ENCODE data around the gene IZUMO1. TPM values are rescaled to one million over a fixed set of nuclear protein-coding genes. Genes with fewer than 3 reads are reported as not detected.

Gene IZUMO1
- polyA plus RNA-seq, 1 experiment = not detected

DNA sequence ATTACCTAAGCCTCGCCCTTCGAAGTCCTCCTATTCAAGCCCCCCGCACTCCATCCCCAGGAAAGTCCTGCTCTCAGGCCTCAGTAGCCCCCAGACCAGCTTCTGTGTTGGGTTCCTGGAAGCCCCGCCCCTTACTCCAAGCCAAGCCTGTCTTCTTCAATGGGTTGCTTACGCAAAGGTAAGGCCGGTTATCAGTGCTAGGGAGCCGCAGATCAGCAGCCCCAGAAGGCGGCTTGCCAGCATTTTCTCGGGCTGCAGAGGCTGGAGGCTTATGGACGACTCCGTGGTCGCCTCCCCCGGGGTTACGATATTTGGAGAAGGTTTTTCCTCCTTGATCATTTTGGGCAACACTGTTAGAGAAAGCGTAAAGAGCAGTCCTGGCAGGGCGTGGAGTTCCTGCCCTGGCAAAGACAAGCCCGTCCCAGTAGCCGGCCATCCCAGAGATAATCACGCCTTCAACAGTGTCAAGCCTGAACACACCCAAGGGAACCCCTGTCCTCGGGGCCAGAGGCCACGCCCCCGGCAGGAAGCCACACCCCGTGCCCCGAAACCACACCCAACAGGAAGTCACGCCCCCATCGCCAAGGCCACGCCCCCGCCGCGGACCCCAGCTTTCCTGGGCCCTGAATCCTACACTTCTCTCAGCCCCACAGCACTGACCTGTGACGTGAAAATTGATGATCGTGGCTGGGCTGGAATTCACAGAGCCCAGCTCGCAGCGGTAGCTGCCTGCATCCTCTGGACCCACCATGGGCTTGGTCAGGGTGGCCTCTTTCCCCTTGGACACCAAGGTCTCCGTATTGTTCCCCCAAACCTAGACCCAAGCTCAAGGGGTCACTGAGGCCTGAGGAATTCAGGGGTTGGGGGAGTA is 5.3 kb downstream of the IZUMO1 start:
- DNase-seq (ENCODE audit: low read depth, low spot score) = no peak
- no peak for TF ChIP-seq CTCF (IDR thresholded peaks at IDR 0.05; ENCODE audit: low read depth, low read length)
- ChIA-PET POLR2A (no interaction called here), CTCF (no interaction called here)
- Histone ChIP-seq H3K27ac (ENCODE audit: low read depth, low read length) (no peak overlapping the region), H3K4me3 (ENCODE audit: low read depth, low read length) (no peak overlapping the region), H3K9me3 (ENCODE audit: control insufficient read depth, insufficient read depth, low read length) (peaks cover 13% of the 10 kb centered on the region; the same call in 1 of the 2 replicates), H3K27me3 (ENCODE audit: control insufficient read depth, insufficient read depth, low read length) (peaks cover 11% of the 10 kb centered on the region)

DNA sequence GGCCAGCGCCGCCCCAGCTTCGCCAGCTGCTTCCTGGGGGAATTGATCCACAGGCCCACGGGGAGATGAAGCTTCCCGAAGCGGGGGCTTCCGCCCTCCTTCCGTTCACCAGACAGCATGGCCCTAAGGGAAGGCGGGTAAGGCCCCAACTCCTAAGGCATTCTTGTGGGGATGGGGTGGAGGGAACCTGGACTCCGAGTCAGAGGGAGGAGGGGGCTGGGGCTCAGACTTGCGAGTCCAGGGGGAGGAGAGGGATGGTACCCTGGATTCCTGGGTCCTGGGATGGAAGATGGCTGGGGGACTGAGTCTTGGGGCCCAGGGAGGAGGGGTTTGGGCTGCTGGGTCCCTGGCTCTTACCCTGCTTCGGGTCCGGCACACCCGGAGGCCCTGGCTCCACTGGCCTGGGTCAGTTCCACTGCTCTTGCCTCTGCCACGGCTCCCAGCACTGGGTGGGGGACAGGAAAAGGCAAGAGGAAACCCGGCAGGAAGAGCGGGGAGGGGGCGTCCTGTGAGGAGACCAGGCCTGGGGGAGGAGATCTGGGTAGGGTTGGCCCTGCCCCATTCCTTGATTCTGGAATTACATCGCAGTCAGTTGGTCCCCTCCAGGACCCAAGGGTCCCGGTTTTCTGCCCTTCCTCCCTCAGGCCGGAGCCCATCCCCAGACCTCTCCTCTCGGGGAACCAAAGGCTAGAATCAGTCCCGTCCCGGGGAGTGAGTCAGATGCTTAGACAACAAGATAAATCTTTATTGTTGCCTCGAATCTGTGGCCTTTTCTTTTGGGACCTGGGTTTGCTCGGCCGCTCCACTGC is 6.3 kb downstream of the IZUMO1 start, which contains the start of gene RASIP1:
TSS of gene RASIP1 (minus strand) at position 447 of the 809 bp plus-strand sequence. CDS start at position 119, 328 bp downstream.
- POLR2A ChIA-PET = interaction anchor here (0.5 kb wide), 1 partner anchor 31 kb away, joined by 6 read pairs; no protein-coding TSS in a partner anchor

DNA sequence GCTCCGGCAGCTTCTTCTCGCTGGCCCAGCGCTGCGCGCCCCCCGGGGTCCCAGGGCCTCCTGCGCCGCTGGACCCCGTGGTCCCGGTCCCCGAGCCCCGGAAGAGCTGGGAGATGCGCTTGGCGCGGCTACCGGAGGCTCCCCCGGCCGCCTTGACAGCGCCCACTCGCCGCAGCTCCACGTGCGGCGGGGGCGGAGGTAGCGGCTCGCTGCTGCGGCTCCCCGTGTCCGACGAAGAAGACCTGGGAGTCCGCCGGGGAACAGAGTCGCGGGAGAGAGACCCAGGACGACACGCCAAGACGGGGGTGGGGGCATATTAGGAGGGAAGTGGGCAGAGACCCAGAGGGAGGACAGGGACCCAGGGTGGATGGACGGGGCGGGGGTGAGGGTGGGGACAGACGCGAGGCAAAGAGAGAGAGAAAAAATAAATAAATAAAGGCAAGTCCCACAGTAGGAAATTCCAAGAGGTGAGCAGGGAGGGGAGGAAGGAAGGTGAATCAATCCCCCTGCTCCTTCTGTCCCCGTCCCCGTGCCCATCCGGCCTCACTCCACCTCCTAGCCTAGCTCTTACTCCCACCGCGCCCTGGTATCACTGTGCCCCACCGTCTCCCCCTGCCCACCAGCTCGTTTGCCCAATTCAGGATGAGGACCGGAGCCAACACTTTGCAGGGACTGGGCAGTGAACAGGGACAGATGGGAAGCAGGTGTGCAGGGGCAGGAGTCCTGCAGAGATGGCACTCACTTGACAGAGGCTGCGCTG is 7.1 kb downstream of the IZUMO1 start:
- Histone ChIP-seq H3K9me3 (ENCODE audit: control insufficient read depth, insufficient read depth, low read length) (peaks cover 12% of the 10 kb centered on the region), H3K27ac (ENCODE audit: low read depth, low read length) (no peak overlapping the region), H3K4me3 (ENCODE audit: low read depth, low read length) (peak overlapping the region; percentile 42; the same call in 1 of the 2 replicates), H3K27me3 (ENCODE audit: control insufficient read depth, insufficient read depth, low read length) (peaks cover 10% of the 10 kb centered on the region)
- DNase-seq (ENCODE audit: low read depth, low spot score) = no peak
- POLR2A ChIA-PET = interaction anchor here (0.5 to 1.3 kb wide), 2 partner anchors 15 to 31 kb away, joined by 4 to 6 read pairs; no protein-coding TSS in a partner anchor
- no peak for TF ChIP-seq CTCF (IDR thresholded peaks at IDR 0.05; ENCODE audit: low read depth, low read length)
- CTCF ChIA-PET = interaction anchor here (0.7 to 1.0 kb wide), 2 partner anchors 48 kb away, joined by 3 to 7 read pairs; no protein-coding TSS in a partner anchor

More for the DNA sequence above, 6.3 kb downstream of the IZUMO1 start, which contains the start of gene RASIP1:
- no peak for DNase-seq (ENCODE audit: low read depth, low spot score)
- CTCF ChIA-PET = interaction anchor here (0.7 kb wide), 1 partner anchor 47 kb away, joined by 7 read pairs; no protein-coding TSS in a partner anchor
- Histone ChIP-seq H3K27ac (ENCODE audit: low read depth, low read length) (no peak within 1 kb of the TSS), H3K9me3 (ENCODE audit: control insufficient read depth, insufficient read depth, low read length) (peaks cover 9% of the 10 kb centered on the region), H3K27me3 (ENCODE audit: control insufficient read depth, insufficient read depth, low read length) (peaks cover 8% of the 10 kb centered on the region), H3K4me3 (ENCODE audit: low read depth, low read length) (no peak within 1 kb of the TSS)
- TF ChIP-seq CTCF (IDR thresholded peaks at IDR 0.05; ENCODE audit: low read depth, low read length) = no peak

DNA sequence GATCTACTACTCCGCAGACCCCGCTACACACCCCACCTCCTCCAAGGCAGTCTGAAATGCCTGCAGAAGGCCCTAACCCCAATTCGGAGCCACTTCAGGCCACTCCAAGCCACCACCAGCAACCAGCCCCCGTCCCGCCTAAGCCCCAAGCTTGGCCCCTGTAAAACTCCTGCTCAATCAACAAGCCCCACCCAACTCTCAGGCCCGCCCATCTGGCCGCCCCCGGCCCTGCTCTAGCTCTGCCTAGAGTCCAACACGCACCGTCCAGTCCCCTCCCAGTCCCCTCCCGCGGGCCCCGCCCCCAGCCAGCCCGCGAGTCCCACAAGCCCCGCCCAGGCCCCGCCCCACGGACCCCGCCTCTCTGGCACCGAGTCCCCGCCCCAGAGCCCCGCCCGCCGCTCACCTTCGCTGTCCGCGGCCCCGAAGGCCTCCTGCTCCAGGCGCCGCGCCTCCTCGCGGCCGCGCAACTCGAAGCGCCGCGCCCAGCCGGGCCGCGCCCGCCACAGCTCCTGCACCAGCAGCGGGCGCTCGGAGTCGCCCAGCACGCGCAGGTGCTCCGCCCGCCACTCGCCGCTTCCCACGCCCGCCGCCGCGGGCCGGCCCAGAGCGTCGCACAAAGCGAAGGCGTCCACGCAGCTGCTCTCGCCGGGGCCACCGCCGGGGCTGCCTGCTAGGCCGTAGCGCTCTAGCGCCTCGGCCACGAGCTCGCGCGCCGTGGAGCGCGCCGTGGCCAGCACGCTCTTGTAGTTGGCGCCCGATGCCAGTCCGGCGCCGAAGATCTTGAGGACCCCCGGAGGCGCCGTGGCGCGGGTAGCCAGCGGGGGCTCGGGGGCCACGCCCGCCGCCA is 7.9 kb downstream of the IZUMO1 start:
- Histone ChIP-seq H3K9me3 (ENCODE audit: control insufficient read depth, insufficient read depth, low read length) (peaks cover 12% of the 10 kb centered on the region), H3K4me3 (ENCODE audit: low read depth, low read length) (peak overlapping the region; percentile 42), H3K27ac (ENCODE audit: low read depth, low read length) (no peak overlapping the region), H3K27me3 (ENCODE audit: control insufficient read depth, insufficient read depth, low read length) (peaks cover 10% of the 10 kb centered on the region)
- ChIA-PET CTCF (interaction anchor here (1.0 kb wide), 1 partner anchor 49 kb away, joined by 3 read pairs; no protein-coding TSS in a partner anchor), POLR2A (interaction anchor here (1.0 to 1.3 kb wide), 2 partner anchors 14 to 120 kb away, joined by 4 to 5 read pairs; partner anchors contain the start of genes RPL18 and SPHK2)
- TF ChIP-seq CTCF (IDR thresholded peaks at IDR 0.05; ENCODE audit: low read depth, low read length) = no peak
- no peak for DNase-seq (ENCODE audit: low read depth, low spot score)
